ENCODE data around the gene ZDHHC20.

The ZDHHC20 gene

GRCh38 chr13:21443171-21443570 is 15.9 kb downstream of the ZDHHC20 start:
- no peak for TF ChIP-seq CTCF (conservative IDR thresholded peaks at IDR 0.05; ENCODE audit: low read depth, low read length)
- no peak overlapping the region for H3K4me3 ChIP-seq (ENCODE audit: low read depth, low read length)
- no peak for DNase-seq (ENCODE audit: low read depth)

- DNase-seq (ENCODE audit: low read depth), result no peak
- H3K4me3 ChIP-seq (ENCODE audit: low read depth, low read length), result no peak overlapping the region
- TF ChIP-seq CTCF (conservative IDR thresholded peaks at IDR 0.05; ENCODE audit: low read depth, low read length), result no peak
Observed at GRCh38 chr13:21436582-21436981, 22.5 kb downstream of the ZDHHC20 start.

- peak; percentile 87 for DNase-seq (ENCODE audit: low read depth)
- no peak for TF ChIP-seq CTCF (conservative IDR thresholded peaks at IDR 0.05; ENCODE audit: low read depth, low read length)
- peak overlapping the region; percentile 34 for H3K4me3 ChIP-seq (ENCODE audit: low read depth, low read length)
Observed at GRCh38 chr13:21435687-21436151, 23.4 kb downstream of the ZDHHC20 start.

GRCh38 chr13:21435231-21435630 is 23.9 kb downstream of the ZDHHC20 start:
- TF ChIP-seq CTCF (conservative IDR thresholded peaks at IDR 0.05; ENCODE audit: low read depth, low read length), result no peak
- no peak overlapping the region for H3K4me3 ChIP-seq (ENCODE audit: low read depth, low read length)
- DNase-seq (ENCODE audit: low read depth), result no peak

- DNase-seq (ENCODE audit: low read depth), result peak; percentile 9
- no peak for TF ChIP-seq CTCF (conservative IDR thresholded peaks at IDR 0.05; ENCODE audit: low read depth, low read length)
- H3K4me3 ChIP-seq (ENCODE audit: low read depth, low read length), result no peak overlapping the region
Observed at GRCh38 chr13:21434588-21434987, 24.5 kb downstream of the ZDHHC20 start.

- DNase-seq (ENCODE audit: low read depth), result no peak
- TF ChIP-seq CTCF (conservative IDR thresholded peaks at IDR 0.05; ENCODE audit: low read depth, low read length), result no peak
- no peak overlapping the region for H3K4me3 ChIP-seq (ENCODE audit: low read depth, low read length)
Observed at GRCh38 chr13:21429211-21429610, 29.9 kb downstream of the ZDHHC20 start.

- H3K4me3 ChIP-seq (ENCODE audit: low read depth, low read length), result no peak overlapping the region
- DNase-seq (ENCODE audit: low read depth), result no peak
- no peak for TF ChIP-seq CTCF (conservative IDR thresholded peaks at IDR 0.05; ENCODE audit: low read depth, low read length)
Observed at GRCh38 chr13:21427741-21428140, 31.4 kb downstream of the ZDHHC20 start.
